NCI-H774 (cell line): Measurements from ENCODE around the gene DDX39B.
"Not testable (repeated sequence)": the region's sequence is repeated elsewhere in the genome, so short reads cannot be mapped to it uniquely, and the experiment has no call there.

ENCODE experiments used
- DNase-seq: peaks from one replicate; lab custom pipeline; 2025; lab: John Stamatoyannopoulos, UW

Gene DDX39B

GRCh38 chr6:31541658-31542521, at the start of gene DDX39B:
Gene DDX39B (minus strand): TSS chr6:31542003. CDS start chr6:31540532, 1,471 bp downstream.
- peak; percentile 97 for DNase-seq

GRCh38 chr6:31590691-31591090, 48.9 kb upstream of the DDX39B start:
- DNase-seq: not testable (repeated sequence)

- DNase-seq: no peak
These were observed 47.3 kb upstream of the DDX39B start for GRCh38 chr6:31588871-31589650.

- no peak for DNase-seq
These were observed 46.3 kb upstream of the DDX39B start for GRCh38 chr6:31587791-31588777.

GRCh38 chr6:31586599-31587281, 44.9 kb upstream of the DDX39B start:
- DNase-seq: no peak

GRCh38 chr6:31586008-31586407, 44.2 kb upstream of the DDX39B start, which contains the start of gene LST1:
Gene LST1 (plus strand): TSS chr6:31586277. CDS start chr6:31587300, 1,023 bp downstream.
- DNase-seq: no peak

- no peak for DNase-seq
These were observed 43.7 kb upstream of the DDX39B start for GRCh38 chr6:31585491-31585890.

- no peak for DNase-seq
These were observed 40.4 kb upstream of the DDX39B start, which contains the start of gene LTB for GRCh38 chr6:31582230-31582643. Gene LTB (minus strand): TSS chr6:31582424. CDS start chr6:31582417, 7 bp downstream.

- DNase-seq: no peak
These were observed 39.8 kb upstream of the DDX39B start for GRCh38 chr6:31581434-31582229.

- DNase-seq: peak; percentile 49
These were observed 39.1 kb upstream of the DDX39B start for GRCh38 chr6:31580807-31581433.

GRCh38 chr6:31580438-31580740, 38.6 kb upstream of the DDX39B start:
- no peak for DNase-seq

- DNase-seq: no peak
These were observed 38.0 kb upstream of the DDX39B start for GRCh38 chr6:31579546-31580437.

- no peak for DNase-seq
These were observed 37.3 kb upstream of the DDX39B start for GRCh38 chr6:31579119-31579505.

- no peak for DNase-seq
These were observed 36.6 kb upstream of the DDX39B start for GRCh38 chr6:31578184-31579118.

GRCh38 chr6:31577579-31577966, 35.8 kb upstream of the DDX39B start:
- no peak for DNase-seq

- no peak for DNase-seq
These were observed 35.2 kb upstream of the DDX39B start for GRCh38 chr6:31576897-31577578.
